ENCODE data around the gene OR2T35.

DNA sequence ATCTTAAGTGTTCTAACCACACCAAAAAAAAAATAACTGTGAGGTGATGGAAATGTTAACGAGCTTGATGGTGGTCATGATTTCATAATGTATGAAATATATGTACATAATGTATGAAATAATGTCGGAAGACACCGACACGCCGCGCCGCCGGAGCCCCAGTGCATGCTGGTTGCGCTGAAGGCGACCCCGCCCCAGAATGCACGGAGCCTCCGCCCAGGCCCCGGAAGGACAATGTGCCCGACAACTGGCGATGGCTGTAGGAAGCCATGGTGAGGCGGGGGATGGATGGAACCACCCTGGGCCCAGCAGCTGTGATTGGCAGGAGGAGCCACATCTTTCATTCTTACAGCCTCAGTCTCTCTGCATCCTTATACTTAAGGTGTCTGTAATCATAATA, 55.0 kb downstream of the OR2T35 start:
- no peak for TF ChIP-seq POLR2A (IDR thresholded peaks at IDR 0.05; ENCODE audit: low read depth, low read length)
- TF ChIP-seq POLR2AphosphoS5 (IDR thresholded peaks at IDR 0.05; ENCODE audit: low read depth, low read length): no peak
- no peak for TF ChIP-seq POU2F2 (IDR thresholded peaks at IDR 0.05; ENCODE audit: low read depth, low read length)
- TF ChIP-seq SPI1 (IDR thresholded peaks at IDR 0.05; ENCODE audit: low read depth, low read length): no peak
- TF ChIP-seq TAF1 (IDR thresholded peaks at IDR 0.05; ENCODE audit: low read depth, low read length): no peak
- TF ChIP-seq PAX5 (IDR thresholded peaks at IDR 0.05; ENCODE audit: insufficient read depth, low read length, severe bottlenecking): no peak

All from GM12891 (cell line).